Measurements from ENCODE around the gene SPAG17.

Gene SPAG17

DNA sequence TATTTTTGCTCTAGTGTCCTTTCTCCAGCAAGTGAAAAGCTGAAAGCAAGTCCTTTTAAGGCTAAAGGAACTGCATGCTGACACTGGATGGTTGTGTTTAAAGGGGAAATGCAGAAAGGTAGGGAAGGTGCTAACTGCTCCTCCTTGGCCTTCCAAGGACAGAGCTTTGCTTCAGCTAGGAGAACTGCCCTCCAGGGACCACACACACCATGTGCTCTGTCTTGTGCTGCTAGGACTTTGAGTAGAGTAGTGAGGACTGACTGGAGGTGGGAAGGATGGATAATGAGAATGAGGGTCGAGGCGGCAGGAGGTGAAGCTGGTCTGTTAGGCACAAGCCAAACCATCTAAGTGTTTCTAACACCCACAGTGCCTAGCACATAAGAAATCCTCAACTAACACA lies 177.6 kb downstream of the SPAG17 start:
- Histone ChIP-seq H4K20me1 (ENCODE audit: insufficient read depth, low read length) (no peaks in the 10 kb centered on the region), H3K4me3 (ENCODE audit: low read length) (no peak overlapping the region), H3K27me3 (ENCODE audit: low read depth, low read length) (no peaks in the 10 kb centered on the region), H3K9ac (ENCODE audit: low read length) (no peak overlapping the region), H3K9me3 (ENCODE audit: insufficient read depth, low read length) (no peaks in the 10 kb centered on the region), H3K79me2 (ENCODE audit: low read length) (no peaks in the 10 kb centered on the region), H3K4me1 (ENCODE audit: low read length) (no peaks in the 10 kb centered on the region), H3K27ac (ENCODE audit: low read length) (no peak overlapping the region), H2AFZ (ENCODE audit: low read depth, low read length) (no peak overlapping the region), H3K36me3 (replicated peaks; ENCODE audit: low read depth, low read length) (no peaks in the 10 kb centered on the region), H3K4me2 (ENCODE audit: low read length) (no peak overlapping the region)
- TF ChIP-seq, protein P1, sequence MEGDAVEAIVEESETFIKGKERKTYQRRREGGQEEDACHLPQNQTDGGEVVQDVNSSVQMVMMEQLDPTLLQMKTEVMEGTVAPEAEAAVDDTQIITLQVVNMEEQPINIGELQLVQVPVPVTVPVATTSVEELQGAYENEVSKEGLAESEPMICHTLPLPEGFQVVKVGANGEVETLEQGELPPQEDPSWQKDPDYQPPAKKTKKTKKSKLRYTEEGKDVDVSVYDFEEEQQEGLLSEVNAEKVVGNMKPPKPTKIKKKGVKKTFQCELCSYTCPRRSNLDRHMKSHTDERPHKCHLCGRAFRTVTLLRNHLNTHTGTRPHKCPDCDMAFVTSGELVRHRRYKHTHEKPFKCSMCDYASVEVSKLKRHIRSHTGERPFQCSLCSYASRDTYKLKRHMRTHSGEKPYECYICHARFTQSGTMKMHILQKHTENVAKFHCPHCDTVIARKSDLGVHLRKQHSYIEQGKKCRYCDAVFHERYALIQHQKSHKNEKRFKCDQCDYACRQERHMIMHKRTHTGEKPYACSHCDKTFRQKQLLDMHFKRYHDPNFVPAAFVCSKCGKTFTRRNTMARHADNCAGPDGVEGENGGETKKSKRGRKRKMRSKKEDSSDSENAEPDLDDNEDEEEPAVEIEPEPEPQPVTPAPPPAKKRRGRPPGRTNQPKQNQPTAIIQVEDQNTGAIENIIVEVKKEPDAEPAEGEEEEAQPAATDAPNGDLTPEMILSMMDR (IDR thresholded peaks at IDR 0.05; ENCODE audit: low read depth, low read length) = no peak
- no peak for TF ChIP-seq EZH2phosphoT487 (IDR thresholded peaks at IDR 0.05; ENCODE audit: low read depth)

GRCh38 chr1:118004312-118004711 lies 180.7 kb downstream of the SPAG17 start:
- no peak overlapping the region for H3K4me2 ChIP-seq (ENCODE audit: low read length)
- H3K9me3 ChIP-seq (ENCODE audit: insufficient read depth, low read length) = no peaks in the 10 kb centered on the region
- no peaks in the 10 kb centered on the region for H3K36me3 ChIP-seq (replicated peaks; ENCODE audit: low read depth, low read length)
- no peak overlapping the region for H3K9ac ChIP-seq (ENCODE audit: low read length)
- no peaks in the 10 kb centered on the region for H3K27me3 ChIP-seq (ENCODE audit: low read depth, low read length)
- no peak overlapping the region for H2AFZ ChIP-seq (ENCODE audit: low read depth, low read length)
- no peak overlapping the region for H3K4me3 ChIP-seq (ENCODE audit: low read length)
- H3K27ac ChIP-seq (ENCODE audit: low read length) = no peak overlapping the region
- no peaks in the 10 kb centered on the region for H4K20me1 ChIP-seq (ENCODE audit: insufficient read depth, low read length)
- TF ChIP-seq, protein P1 (IDR thresholded peaks at IDR 0.05; ENCODE audit: low read depth, low read length) = no peak
- TF ChIP-seq EZH2phosphoT487 (IDR thresholded peaks at IDR 0.05; ENCODE audit: low read depth) = no peak
- no peaks in the 10 kb centered on the region for H3K79me2 ChIP-seq (ENCODE audit: low read length)
- H3K4me1 ChIP-seq (ENCODE audit: low read length) = no peaks in the 10 kb centered on the region

DNA sequence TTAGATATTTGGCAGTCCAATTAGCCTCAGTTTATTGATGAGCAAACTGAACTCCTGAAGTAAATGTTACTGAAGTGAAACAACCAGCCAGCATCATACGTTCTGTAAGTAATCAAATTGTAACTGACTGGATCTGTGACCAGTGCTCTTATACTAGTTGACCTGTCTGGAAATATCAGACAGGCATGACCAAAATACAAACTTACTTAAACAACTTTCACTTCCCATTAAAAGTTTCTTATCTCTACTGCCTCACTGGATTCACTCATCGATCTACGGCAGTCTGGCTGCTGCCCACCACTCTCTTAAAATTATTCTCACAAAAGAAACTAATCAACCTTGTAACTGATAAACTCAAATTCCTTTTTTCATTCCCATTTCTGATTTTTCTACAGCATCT lies 199.1 kb downstream of the SPAG17 start:
- no peak overlapping the region for H3K9ac ChIP-seq (ENCODE audit: low read length)
- H3K27ac ChIP-seq (ENCODE audit: low read length) = no peak overlapping the region
- peaks cover 3% of the 10 kb centered on the region; the same call in 1 of the 2 replicates for H3K27me3 ChIP-seq (ENCODE audit: low read depth, low read length)
- peak overlapping the region; percentile 20 for H3K4me2 ChIP-seq (ENCODE audit: low read length)
- H3K79me2 ChIP-seq (ENCODE audit: low read length) = no peaks in the 10 kb centered on the region
- no peaks in the 10 kb centered on the region for H3K9me3 ChIP-seq (ENCODE audit: insufficient read depth, low read length)
- no peak overlapping the region for H3K4me3 ChIP-seq (ENCODE audit: low read length)
- H2AFZ ChIP-seq (ENCODE audit: low read depth, low read length) = no peak overlapping the region
- H4K20me1 ChIP-seq (ENCODE audit: insufficient read depth, low read length) = no peaks in the 10 kb centered on the region
- TF ChIP-seq, protein P1 (IDR thresholded peaks at IDR 0.05; ENCODE audit: low read depth, low read length) = no peak
- TF ChIP-seq EZH2phosphoT487 (IDR thresholded peaks at IDR 0.05; ENCODE audit: low read depth) = no peak
- no peaks in the 10 kb centered on the region for H3K36me3 ChIP-seq (replicated peaks; ENCODE audit: low read depth, low read length)
- peaks cover 7% of the 10 kb centered on the region for H3K4me1 ChIP-seq (ENCODE audit: low read length)

DNA sequence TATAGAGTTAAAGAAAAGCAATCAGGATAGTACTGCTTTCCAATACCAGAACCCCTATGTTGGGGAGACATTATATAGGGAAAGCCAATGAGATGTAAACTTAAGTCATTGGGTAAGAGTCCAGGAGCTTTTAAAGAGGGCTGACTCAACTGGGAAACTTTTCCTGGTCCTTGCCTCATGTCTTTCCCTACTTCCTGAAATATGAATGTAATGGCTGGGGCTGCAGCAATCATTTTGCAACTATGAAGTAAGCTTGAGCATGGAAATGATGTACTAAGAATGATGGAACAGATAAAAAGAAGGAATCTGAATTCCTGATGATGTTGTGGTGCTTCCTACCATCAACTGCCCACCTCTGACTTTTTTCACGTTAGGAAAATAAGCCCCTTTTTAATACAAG lies 199.8 kb downstream of the SPAG17 start:
- Histone ChIP-seq H3K79me2 (ENCODE audit: low read length) (no peaks in the 10 kb centered on the region), H3K27me3 (ENCODE audit: low read depth, low read length) (peaks cover 3% of the 10 kb centered on the region; the same call in 1 of the 2 replicates), H3K9ac (ENCODE audit: low read length) (no peak overlapping the region), H3K27ac (ENCODE audit: low read length) (no peak overlapping the region), H3K4me2 (ENCODE audit: low read length) (no peak overlapping the region), H4K20me1 (ENCODE audit: insufficient read depth, low read length) (no peaks in the 10 kb centered on the region), H3K4me3 (ENCODE audit: low read length) (no peak overlapping the region), H3K9me3 (ENCODE audit: insufficient read depth, low read length) (no peaks in the 10 kb centered on the region), H3K4me1 (ENCODE audit: low read length) (peaks cover 7% of the 10 kb centered on the region), H3K36me3 (replicated peaks; ENCODE audit: low read depth, low read length) (no peaks in the 10 kb centered on the region), H2AFZ (ENCODE audit: low read depth, low read length) (no peak overlapping the region)
- no peak for TF ChIP-seq EZH2phosphoT487 (IDR thresholded peaks at IDR 0.05; ENCODE audit: low read depth)

All from OCI-LY3 (cell line).